HG03439 (cell line): ENCODE data around the gene SEPTIN5.
"Not testable (repeated sequence)": the region's sequence is repeated elsewhere in the genome, so short reads cannot be mapped to it uniquely, and the experiment has no call there.

ENCODE experiments used
- ATAC-seq: cut with Tn5 transposase; IDR thresholded peaks from one replicate; pipeline ENCODE4 v1.9.1; 2021; ENCODE audit warnings: mild to moderate bottlenecking, moderate library complexity; ENCODE audit not compliant: unreplicated experiment

Gene SEPTIN5

DNA sequence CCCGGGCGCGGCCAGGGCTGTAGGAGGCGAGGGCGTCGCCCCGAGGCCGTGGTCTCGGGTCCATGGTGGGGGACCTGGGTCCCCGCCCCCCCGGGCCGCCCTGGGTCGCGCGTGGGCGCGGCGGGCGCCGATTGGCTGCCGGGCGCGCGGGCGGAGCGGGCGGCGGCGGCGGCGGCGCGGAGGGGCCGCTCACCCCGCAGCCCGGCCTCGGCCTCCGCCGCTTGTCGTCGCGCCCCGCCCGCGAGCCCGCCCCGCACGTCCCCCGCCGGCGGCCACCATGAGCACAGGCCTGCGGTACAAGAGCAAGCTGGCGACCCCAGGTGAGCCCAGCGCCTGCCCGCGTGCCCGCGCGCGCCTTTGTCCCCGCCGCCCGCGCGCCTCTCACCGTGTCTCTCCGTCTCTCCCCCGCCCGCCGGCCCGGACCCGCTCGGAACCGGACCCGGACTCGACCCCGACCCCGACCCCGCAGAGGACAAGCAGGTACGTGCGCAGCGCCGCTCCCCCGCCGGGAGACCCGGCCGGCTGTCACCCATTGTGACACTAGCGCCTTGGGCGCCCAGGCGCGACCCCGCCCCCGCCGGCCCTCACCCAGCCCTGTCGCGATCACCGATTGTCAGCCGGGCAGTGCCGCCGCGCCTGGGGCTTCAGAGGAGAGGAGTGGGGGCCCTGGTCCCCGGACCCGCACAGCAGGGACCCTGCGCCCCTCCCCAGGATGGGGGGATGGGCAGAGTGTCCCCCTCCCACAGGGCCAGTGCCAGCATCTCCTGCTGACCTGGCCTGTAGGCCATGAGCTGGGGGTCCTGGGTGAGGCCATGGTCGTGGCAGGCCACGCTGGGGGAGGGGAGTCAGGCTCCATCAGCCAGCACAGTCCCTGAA is at the start of gene SEPTIN5:
Gene SEPTIN5, plus strand, starts transcription at position 192 of the 876 bp plus-strand sequence. Its CDS starts 86 bp downstream, at position 278.
- ATAC-seq = no peak

DNA sequence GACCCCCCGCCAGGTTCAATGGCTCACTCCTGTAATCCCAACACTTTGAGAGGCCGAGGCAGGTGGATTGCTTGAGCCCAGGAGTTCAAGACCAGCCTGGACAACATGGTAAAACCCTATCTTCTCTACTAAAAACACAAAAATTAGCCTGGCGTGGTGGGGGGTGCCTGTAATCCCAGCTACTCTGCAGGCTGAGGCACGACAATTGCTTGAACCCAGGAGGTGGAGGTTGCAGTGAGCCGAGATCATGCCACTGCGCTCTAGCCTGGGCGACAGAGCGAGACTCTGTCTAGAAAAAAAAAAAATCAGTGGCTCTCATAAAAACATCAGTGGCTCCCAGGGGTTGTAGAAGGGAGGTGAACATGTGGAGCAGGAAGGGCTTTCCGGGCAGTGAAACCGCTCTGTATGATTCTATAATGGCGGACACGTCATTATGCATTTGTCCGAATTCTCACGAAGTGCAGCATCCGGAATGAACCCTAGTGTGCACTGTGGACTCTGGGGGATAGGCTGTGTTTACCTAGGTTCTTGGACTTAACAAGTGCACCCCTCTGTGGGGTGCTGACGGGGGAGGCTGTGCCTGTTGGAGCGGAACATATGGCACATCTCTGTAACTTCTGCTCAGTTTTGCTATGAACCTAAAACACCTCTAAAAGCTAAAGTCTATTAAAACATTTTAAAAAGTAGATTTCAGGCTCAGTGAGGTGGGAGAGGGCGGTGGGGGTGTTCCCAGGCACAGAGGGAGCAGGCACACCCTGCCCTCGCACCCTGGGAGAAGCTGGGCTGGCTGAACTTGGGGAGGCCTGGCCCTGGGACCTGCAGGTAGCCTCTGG is 49.1 kb upstream of the SEPTIN5 start:
- ATAC-seq = no peak

DNA sequence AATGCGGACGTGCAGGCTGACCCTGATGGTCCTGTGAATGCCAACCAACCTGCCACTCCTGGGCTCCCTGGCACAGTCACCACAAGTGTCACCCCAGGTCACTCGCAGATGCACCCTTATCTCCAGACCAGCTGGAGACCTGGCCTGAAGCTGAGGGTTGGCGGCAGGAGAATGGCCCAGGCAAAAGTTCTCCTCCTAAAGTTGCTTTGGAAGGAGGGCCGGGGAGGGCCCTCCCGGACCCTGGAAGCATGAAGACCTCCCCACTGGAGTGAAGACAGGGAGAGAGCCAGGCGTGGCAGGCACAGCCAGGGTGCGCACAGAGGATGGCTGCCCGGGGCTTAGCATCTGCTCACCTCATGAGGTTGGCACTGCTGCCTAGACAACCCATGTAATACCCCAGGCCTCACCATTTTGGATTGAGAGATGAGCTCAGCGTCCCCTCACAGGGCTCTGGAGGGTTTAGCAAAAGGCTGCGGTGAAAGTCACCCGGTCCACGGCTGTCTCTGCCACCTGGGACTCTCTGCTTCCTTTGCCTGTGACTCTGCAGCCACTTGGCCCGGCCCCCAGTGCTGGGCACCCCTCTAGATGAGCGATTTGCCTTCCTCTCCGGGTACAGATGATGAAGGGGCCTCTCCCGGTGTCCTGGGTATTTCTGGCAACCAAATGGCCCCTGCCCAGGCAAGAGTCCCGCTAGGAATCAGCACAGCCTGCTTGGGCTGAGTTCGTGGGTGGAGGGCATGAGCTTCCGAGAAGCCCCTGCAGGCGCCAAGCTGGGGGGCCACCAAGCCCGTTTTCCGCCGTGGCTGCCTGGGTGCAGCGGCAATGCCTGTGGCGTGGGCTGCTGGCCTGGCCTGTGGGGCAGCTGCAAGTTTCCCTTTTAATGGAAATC is 48.3 kb upstream of the SEPTIN5 start:
- ATAC-seq = no peak

GRCh38 chr22:19666673-19667593 is 47.4 kb upstream of the SEPTIN5 start:
- no peak for ATAC-seq

- no peak for ATAC-seq
Observed at GRCh38 chr22:19667872-19668740, 46.2 kb upstream of the SEPTIN5 start.

DNA sequence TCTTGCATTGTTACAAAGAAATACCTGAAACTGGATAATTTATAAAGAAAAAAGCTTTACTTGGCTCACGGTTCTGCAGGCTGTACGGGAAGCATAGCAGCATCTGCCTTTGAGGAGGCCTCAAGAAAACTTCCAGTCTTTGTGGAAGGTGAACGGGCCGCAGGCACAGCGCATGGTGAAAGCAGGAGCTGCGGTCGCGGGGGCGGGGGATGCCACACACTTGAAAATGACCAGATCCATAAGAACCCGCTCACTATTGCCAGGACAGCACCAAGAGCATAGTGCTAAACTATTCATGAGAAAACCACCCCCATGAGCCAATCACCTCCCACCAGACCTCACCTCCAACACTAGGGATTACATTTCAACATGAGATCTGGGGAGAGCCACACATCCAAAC is 45.6 kb upstream of the SEPTIN5 start:
- ATAC-seq = no peak

- no peak for ATAC-seq
Observed at GRCh38 chr22:19669570-19669969, 44.7 kb upstream of the SEPTIN5 start.

- ATAC-seq = no peak
Observed at GRCh38 chr22:19671316-19671715, 43.0 kb upstream of the SEPTIN5 start.

- ATAC-seq = no peak
Observed at GRCh38 chr22:19672054-19672776, 42.1 kb upstream of the SEPTIN5 start.

- ATAC-seq = no peak
Observed at GRCh38 chr22:19673660-19674059, 40.6 kb upstream of the SEPTIN5 start.

- ATAC-seq = no peak
Observed at GRCh38 chr22:19674129-19674928, 40.0 kb upstream of the SEPTIN5 start.

- no peak for ATAC-seq
Observed at GRCh38 chr22:19674929-19675253, 39.4 kb upstream of the SEPTIN5 start.

GRCh38 chr22:19675428-19675827 is 38.9 kb upstream of the SEPTIN5 start:
- ATAC-seq = no peak

- ATAC-seq = not testable (repeated sequence)
Observed at GRCh38 chr22:19676437-19676836, 37.9 kb upstream of the SEPTIN5 start.

- ATAC-seq = no peak
Observed at GRCh38 chr22:19678949-19679521, 35.3 kb upstream of the SEPTIN5 start.

- no peak for ATAC-seq
Observed at GRCh38 chr22:19679522-19680101, 34.7 kb upstream of the SEPTIN5 start.
